GM19372 (cell line): ENCODE data around the gene GLMP.

Source experiments
- ATAC-seq: cut with Tn5 transposase; IDR thresholded peaks from one replicate; pipeline ENCODE4 v1.9.1; 2021; ENCODE audit warnings: mild to moderate bottlenecking, low read depth, moderate library complexity; ENCODE audit not compliant: unreplicated experiment

GLMP gene

DNA sequence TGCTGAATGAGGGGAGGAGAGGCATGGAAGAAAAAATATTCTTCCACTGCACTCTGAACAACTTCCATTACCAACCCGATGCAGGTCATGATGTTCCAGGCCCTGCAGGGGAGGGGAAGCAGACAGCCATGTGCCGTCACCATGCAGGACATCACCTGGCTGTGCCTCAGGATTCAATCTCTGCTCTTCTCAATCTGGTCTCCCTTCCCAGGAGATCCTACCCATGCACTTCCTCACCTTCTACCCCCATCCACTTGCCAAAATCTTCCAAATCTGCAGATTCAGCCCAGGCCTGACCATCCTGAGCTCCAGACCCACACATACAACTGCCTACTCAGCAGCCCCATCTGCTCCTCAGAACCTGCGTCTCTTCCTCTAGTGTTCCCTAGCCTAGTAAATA, 41.8 kb downstream of the GLMP start:
- ATAC-seq, result no peak

DNA sequence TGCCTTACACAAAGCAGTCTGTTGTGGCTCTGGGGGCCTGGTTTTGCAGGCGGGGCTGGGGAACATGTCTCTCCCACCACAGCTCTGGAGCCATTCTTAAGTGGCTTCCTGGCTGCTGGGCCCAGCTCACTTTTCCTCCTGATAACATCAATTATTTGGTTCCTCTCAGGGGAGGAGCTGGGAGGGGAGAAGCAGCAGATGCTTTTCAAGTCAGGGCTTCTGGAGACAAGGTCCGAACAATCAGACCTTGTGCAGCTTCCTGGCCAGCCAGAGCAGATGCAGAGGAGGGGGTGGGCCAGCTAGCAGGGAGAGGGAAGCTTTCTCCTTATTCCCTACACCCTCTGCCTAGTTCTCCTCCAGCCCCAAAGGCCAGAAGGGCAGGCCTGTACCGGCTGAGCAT, 44.0 kb downstream of the GLMP start:
- no peak for ATAC-seq

GRCh38 chr1:156249593-156249992, 45.9 kb downstream of the GLMP start:
- no peak for ATAC-seq

GRCh38 chr1:156248323-156248683, 47.2 kb downstream of the GLMP start:
- no peak for ATAC-seq

DNA sequence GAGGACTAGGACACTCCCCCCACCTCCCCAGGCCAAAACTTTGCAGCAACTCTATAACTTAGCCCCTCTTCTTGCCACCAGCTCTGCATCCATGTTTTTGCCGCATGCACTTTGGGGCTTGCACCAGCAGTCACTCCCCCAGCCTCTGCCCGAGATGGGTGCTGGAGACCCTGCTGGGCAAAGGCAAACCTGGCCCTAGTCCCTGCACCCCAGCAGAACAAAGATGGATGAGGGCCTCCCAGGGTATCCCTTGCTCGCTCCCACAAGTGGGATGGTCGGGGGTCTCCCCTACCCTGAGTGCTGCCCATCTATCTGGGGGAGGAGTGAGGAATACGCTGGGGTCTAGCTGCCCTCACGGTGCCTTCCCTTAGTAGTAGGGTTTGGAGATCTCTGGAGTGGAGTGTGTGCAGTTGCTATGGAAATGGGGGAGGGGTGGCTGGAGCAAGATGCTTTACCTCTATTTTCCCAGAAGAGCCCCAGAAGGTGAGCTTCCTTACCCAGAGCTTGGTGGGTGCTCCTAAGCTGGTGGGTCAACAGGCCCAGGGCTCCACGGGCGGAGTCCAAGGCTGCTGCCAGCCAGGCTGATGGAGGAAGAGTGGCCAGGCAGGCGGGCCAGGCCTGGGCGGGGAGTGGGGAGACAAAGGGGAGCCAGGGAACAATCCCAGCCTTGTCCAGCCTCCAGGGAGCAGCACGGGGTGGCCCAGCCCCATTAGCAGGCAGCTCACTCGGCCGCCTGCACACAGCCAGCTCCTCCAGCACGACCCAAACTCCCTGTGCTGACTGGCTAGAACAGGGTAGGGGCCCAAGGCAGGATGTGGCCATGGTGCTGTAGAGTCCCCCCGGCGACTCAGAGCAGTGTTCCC, 47.8 kb downstream of the GLMP start, which contains the start of gene PAQR6:
Gene PAQR6 (minus strand): TSS at position 597 of the 863 bp plus-strand sequence. CDS start 1,325 bp downstream, outside the sequence.
- ATAC-seq, result no peak

GRCh38 chr1:156246781-156247459, 48.6 kb downstream of the GLMP start:
- no peak for ATAC-seq

- no peak for ATAC-seq
Observed at GRCh38 chr1:156246241-156246780, 49.2 kb downstream of the GLMP start.

GRCh38 chr1:156245451-156246232, 49.8 kb downstream of the GLMP start:
- ATAC-seq, result no peak

DNA sequence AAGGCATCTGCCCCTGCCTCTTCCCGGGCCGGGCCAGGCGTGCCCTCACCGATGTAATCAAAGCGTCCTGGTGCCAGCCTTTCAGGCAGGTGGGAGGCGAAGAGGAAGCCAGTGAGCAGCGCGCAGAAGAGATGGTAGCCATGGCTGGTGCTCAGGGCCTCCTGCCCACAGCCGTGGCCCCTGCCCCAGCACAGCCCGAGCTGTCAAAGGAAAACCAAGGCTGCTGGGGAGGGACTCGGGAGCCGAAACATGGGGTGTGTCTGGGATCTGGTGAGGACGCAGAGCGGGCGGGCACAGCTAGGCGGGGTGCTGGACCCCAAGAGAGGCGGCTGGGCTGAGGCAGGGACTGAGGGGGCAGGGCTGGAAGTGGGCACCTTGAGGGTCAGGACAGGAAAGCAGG, 50.8 kb downstream of the GLMP start:
- ATAC-seq, result no peak

GRCh38 chr1:156244126-156244525, 51.4 kb downstream of the GLMP start:
- ATAC-seq, result no peak

GRCh38 chr1:156242738-156243137, 52.7 kb downstream of the GLMP start:
- no peak for ATAC-seq
